SU-DHL-6 (cell line): Measurements from ENCODE around the gene PTH1R.

ENCODE experiments used
- H2AFZ ChIP-seq: fragments of 200-600 bp; sonication (generic); 2 replicates; pipeline ENCODE4 v1.6.1; 2014; ENCODE audit warnings: low read depth, mild to moderate bottlenecking, moderate library complexity, mixed read lengths, antibody characterized with exemption, low read length; ENCODE audit not compliant: severe bottlenecking
- H3F3A ChIP-seq: fragments of 200-600 bp; shearing (Covaris generic); 2 replicates; pipeline ENCODE4 v1.6.0; 2016; ENCODE audit warnings: antibody characterized with exemption, mild to moderate bottlenecking; ENCODE audit not compliant: insufficient read depth
- H3K27ac ChIP-seq: fragments of 200-600 bp; sonication (generic); 2 replicates; pipeline ENCODE4 v1.5.1; 2016; ENCODE audit warnings: low read depth, mild to moderate bottlenecking, low read length, moderate library complexity, mixed read lengths
- H3K27me3 ChIP-seq: fragments of 200-600 bp; sonication (generic), shearing (Covaris generic); 2 replicates; pipeline ENCODE4 v1.6.0; 2014; ENCODE audit warnings: mild to moderate bottlenecking, low read length
- H3K36me3 ChIP-seq: fragments of 200-600 bp; sonication (generic); 2 replicates; pipeline ENCODE4 v1.6.1; 2014; ENCODE audit warnings: mild to moderate bottlenecking, low read length, mixed read lengths
- H3K4me2 ChIP-seq: fragments of 300-600, 200-600 bp; shearing (Covaris generic), sonication (generic); 2 replicates; pipeline ENCODE4 v1.6.0; 2014; ENCODE audit warnings: low read length, low read depth, mild to moderate bottlenecking; ENCODE audit not compliant: poor library complexity, severe bottlenecking
- H3K4me3 ChIP-seq: fragments of 200-600 bp; sonication (generic); 2 replicates; pipeline ENCODE4 v1.5.1; 2014; ENCODE audit warnings: antibody characterized with exemption, low read length, mild to moderate bottlenecking, mixed read lengths; ENCODE audit not compliant: insufficient read depth, poor library complexity, severe bottlenecking
- H3K79me2 ChIP-seq: fragments of 200-600 bp; sonication (generic); 2 replicates; pipeline ENCODE4 v1.6.1; 2014; ENCODE audit warnings: mild to moderate bottlenecking, low read length, moderate library complexity; ENCODE audit not compliant: insufficient read depth
- H3K9ac ChIP-seq: fragments of 200-600 bp; sonication (generic); 2 replicates; pipeline ENCODE4 v1.7.0; 2014; ENCODE audit warnings: mild to moderate bottlenecking, low read length
- H3K9me2 ChIP-seq: fragments of 200-600 bp; sonication (generic); replicated peaks from 2 replicates; pipeline ENCODE4 v1.6.1; 2014; ENCODE audit warnings: low read length; ENCODE audit not compliant: insufficient read depth
- H3K9me3 ChIP-seq: fragments of 200-600 bp; sonication (generic); 2 replicates; pipeline ENCODE4 v1.6.1; 2014; ENCODE audit warnings: low read length, mixed read lengths; ENCODE audit not compliant: insufficient read depth
- H4K20me1 ChIP-seq: fragments of 200-600 bp; sonication (generic); 2 replicates; pipeline ENCODE4 v1.6.1; 2014; ENCODE audit warnings: low read depth, mild to moderate bottlenecking, antibody characterized with exemption, low read length, moderate library complexity, mixed read lengths
- CTCF ChIP-seq: fragments of 200-600 bp; sonication (generic); IDR thresholded peaks from one replicate; pipeline ENCODE4 v1.5.1; 2017; ENCODE audit warnings: antibody characterized with exemption, mild to moderate bottlenecking, low read length, moderate library complexity; ENCODE audit not compliant: insufficient read depth, poor library complexity, severe bottlenecking
- EZH2phosphoT487 ChIP-seq: fragments of 200-600 bp; sonication (generic), shearing (Covaris generic); conservative IDR thresholded peaks from 2 replicates; pipeline ENCODE4 v1.6.1; 2018; ENCODE audit warnings: mild to moderate bottlenecking, antibody characterized with exemption, low read length, moderate library complexity, mixed read lengths

The PTH1R gene

GRCh38 chr3:46867550-46867898 lies 10.0 kb upstream of the PTH1R start:
- no peak for TF ChIP-seq EZH2phosphoT487
- TF ChIP-seq CTCF, result no peak
- Histone ChIP-seq H3K27me3 (no peaks in the 10 kb centered on the region), H3K9me3 (no peaks in the 10 kb centered on the region), H2AFZ (no peak overlapping the region), H3K9ac (no peak overlapping the region), H3F3A (no peaks in the 10 kb centered on the region), H3K9me2 (no peaks in the 10 kb centered on the region), H3K4me3 (no peak overlapping the region), H3K36me3 (no peaks in the 10 kb centered on the region), H3K4me2 (no peak overlapping the region), H4K20me1 (no peaks in the 10 kb centered on the region), H3K27ac (no peak overlapping the region), H3K79me2 (no peaks in the 10 kb centered on the region)

GRCh38 chr3:46868287-46868686 lies 9.2 kb upstream of the PTH1R start:
- Histone ChIP-seq H3K79me2 (no peaks in the 10 kb centered on the region), H4K20me1 (no peaks in the 10 kb centered on the region), H3K4me3 (no peak overlapping the region), H3F3A (no peaks in the 10 kb centered on the region), H3K36me3 (no peaks in the 10 kb centered on the region), H3K9me2 (no peaks in the 10 kb centered on the region), H3K9ac (no peak overlapping the region), H3K27me3 (no peaks in the 10 kb centered on the region), H3K27ac (no peak overlapping the region), H3K4me2 (no peak overlapping the region), H3K9me3 (no peaks in the 10 kb centered on the region), H2AFZ (no peak overlapping the region)
- no peak for TF ChIP-seq EZH2phosphoT487
- TF ChIP-seq CTCF, result no peak

- Histone ChIP-seq H3K4me2 (no peak overlapping the region), H3K27ac (no peak overlapping the region), H3K9ac (no peak overlapping the region), H3K9me3 (no peaks in the 10 kb centered on the region), H3K4me3 (no peak overlapping the region), H3K9me2 (no peaks in the 10 kb centered on the region), H4K20me1 (no peaks in the 10 kb centered on the region), H3K27me3 (no peaks in the 10 kb centered on the region), H2AFZ (no peak overlapping the region), H3F3A (no peaks in the 10 kb centered on the region), H3K36me3 (no peaks in the 10 kb centered on the region), H3K79me2 (no peaks in the 10 kb centered on the region)
- TF ChIP-seq CTCF (no peak), EZH2phosphoT487 (no peak)
Observed at GRCh38 chr3:46868948-46869347, 8.6 kb upstream of the PTH1R start.

- no peaks in the 10 kb centered on the region for H3K27me3 ChIP-seq
- H3K4me2 ChIP-seq, result no peak overlapping the region
- H3K9ac ChIP-seq, result no peak overlapping the region
Observed at GRCh38 chr3:46869440-46869839, 8.1 kb upstream of the PTH1R start.

More at GRCh38 chr3:46869440-46869839, 8.1 kb upstream of the PTH1R start:
- H2AFZ ChIP-seq, result no peak overlapping the region
- H3K36me3 ChIP-seq, result no peaks in the 10 kb centered on the region
- H3K9me2 ChIP-seq, result no peaks in the 10 kb centered on the region
- H3K4me3 ChIP-seq, result no peak overlapping the region
- no peaks in the 10 kb centered on the region for H3K79me2 ChIP-seq
- H3K27ac ChIP-seq, result no peak overlapping the region
- no peaks in the 10 kb centered on the region for H3K9me3 ChIP-seq
- no peaks in the 10 kb centered on the region for H4K20me1 ChIP-seq
- no peaks in the 10 kb centered on the region for H3F3A ChIP-seq
- TF ChIP-seq CTCF, result no peak
- no peak for TF ChIP-seq EZH2phosphoT487
